Measurements from ENCODE around the gene PTPRM. TPM values are rescaled to one million over a fixed set of nuclear protein-coding genes. Genes with fewer than 3 reads are reported as not detected.

PTPRM gene
- total RNA-seq, 1 donor from 2014 or later = 63.2 TPM

GRCh38 chr18:7901657-7902056 lies 334.5 kb downstream of the PTPRM start:
- TF ChIP-seq CTCF (conservative IDR thresholded peaks at IDR 0.05; ENCODE audit: low read depth, low read length) = no peak
- H3K4me3 ChIP-seq (ENCODE audit: low read depth, low read length) = no peak overlapping the region
- DNase-seq (ENCODE audit: low read depth) = no peak

DNA sequence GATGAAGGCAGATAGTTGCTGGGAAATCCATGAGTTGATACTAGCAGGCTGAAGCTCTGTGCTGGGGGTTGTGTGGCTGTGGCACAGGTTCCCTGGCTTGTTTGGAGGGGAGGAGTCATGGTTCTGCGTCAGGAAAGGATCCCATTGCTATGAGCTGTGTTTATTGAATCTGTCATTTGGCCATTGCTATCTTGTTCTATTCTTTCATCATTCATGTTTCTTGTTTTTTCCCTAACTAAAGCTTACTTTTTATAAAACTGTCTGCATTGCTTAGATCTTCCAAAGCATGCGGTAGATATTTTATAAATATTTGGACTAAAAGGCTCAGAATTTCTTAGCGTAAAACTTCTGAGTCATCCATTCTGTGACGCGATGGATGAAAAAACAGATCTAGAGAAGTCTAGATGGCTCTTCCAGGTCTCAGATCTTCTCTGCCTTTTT lies 335.3 kb downstream of the PTPRM start:
- DNase-seq (ENCODE audit: low read depth) = no peak
- no peak for TF ChIP-seq CTCF (conservative IDR thresholded peaks at IDR 0.05; ENCODE audit: low read depth, low read length)
- H3K4me3 ChIP-seq (ENCODE audit: low read depth, low read length) = no peak overlapping the region

- H3K4me3 ChIP-seq (ENCODE audit: low read depth, low read length) = no peak overlapping the region
- no peak for TF ChIP-seq CTCF (conservative IDR thresholded peaks at IDR 0.05; ENCODE audit: low read depth, low read length)
- DNase-seq (ENCODE audit: low read depth) = no peak
These were observed 337.4 kb downstream of the PTPRM start for GRCh38 chr18:7904529-7904928.

DNA sequence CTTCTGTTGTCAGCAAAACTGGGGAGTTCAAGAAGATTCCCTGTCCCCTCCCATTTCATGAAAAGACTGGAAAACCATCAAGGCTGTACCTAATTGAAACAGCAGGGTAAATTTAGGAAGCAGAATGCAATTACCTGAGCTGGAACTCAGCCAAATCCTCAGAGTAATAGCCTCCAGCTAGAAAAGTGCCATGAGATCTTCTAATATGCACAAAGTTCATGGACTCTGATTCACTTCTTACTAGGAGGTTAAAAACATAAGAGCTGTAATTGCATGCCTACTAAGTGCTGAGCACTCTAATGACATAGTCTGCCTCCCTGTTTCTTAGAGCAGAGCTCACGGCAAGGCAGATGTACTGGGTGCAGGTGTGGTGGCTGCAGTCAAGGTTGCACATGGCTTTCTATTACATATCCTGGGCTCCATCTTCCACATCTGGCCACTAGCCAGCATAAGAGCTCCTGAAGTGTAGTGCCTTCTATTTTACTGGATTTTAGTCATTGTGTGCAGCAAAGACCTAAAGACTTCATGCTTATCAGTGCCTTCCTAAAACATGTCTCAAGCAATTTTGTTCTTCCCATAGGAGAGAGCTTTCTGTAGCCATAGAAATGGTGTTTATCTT lies 341.7 kb downstream of the PTPRM start:
- H3K4me3 ChIP-seq (ENCODE audit: low read depth, low read length) = no peak overlapping the region
- no peak for DNase-seq (ENCODE audit: low read depth)
- TF ChIP-seq CTCF (conservative IDR thresholded peaks at IDR 0.05; ENCODE audit: low read depth, low read length) = no peak

DNA sequence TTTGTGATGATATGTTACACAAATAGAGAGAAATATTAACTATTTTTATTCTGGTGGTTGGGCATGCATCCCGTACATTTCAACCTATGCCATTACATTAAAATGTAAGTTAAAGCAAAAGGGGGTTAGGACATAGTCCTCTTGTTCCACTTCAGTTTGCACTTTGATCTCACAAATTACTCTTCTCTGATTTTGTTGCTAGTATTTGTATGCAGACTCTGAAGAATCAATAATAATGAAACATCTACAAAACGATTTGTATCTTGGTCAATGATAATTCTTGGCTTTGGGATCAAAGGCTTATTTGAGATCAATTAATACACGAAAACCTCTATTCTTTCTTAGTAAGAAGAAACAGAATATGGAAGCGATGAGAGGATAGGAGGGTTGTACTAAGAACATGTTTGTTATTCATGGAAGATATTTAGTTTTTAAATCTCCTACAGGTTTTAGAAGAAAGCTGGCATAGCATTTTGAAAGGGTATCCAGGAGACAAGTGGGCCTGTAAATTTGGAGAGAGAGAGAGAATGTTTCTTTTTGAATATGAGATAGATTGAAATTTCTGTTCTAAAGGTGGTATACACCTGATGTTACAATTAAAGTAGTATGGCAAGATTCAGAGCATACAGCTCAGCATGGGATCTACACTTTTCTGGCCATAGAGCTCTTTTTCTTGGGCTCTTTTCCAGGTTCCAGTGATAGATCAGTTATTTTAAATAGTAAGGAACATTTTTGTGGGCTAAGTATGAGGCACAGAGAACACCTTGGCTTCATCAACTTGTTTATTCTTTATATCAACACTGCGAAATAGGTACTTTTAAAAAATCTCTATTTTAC lies 347.9 kb downstream of the PTPRM start:
- DNase-seq (ENCODE audit: low read depth) = no peak
- no peak for TF ChIP-seq CTCF (conservative IDR thresholded peaks at IDR 0.05; ENCODE audit: low read depth, low read length)
- no peak overlapping the region for H3K4me3 ChIP-seq (ENCODE audit: low read depth, low read length)

DNA sequence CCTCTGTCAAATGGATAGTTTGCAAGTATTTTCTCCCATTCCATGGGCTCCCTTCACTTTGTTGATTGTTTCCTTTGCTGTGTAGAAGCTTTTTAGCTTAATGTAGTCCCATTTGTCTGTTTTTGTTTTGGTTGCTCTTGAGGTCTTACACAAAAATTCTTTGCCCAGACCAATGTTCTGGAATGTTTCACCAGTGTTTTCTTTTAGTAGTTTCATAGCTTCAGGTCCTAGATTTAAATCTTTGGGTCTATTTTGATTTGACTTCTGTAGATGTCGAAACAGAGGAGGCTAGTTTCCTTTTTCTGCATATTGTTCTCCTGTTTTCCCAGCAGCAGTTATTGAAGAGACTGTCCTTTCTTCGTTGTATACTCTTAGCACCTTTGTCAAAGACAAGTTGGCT lies 351.6 kb downstream of the PTPRM start:
- no peak for TF ChIP-seq CTCF (conservative IDR thresholded peaks at IDR 0.05; ENCODE audit: low read depth, low read length)
- H3K4me3 ChIP-seq (ENCODE audit: low read depth, low read length) = no peak overlapping the region
- DNase-seq (ENCODE audit: low read depth) = no peak
